MM.1S (cell line): Measurements from ENCODE around the gene UBE2M.

Source experiments
- CTCF ChIP-seq: fragments of 300-600 bp; sonication (generic); IDR thresholded peaks from 2 replicates; pipeline ENCODE4 v1.5.1; 2016; ENCODE audit warnings: antibody characterized with exemption, low read length, mixed read lengths
- EZH2 ChIP-seq: fragments of 300-600 bp; sonication (generic); optimal IDR thresholded peaks from 2 replicates; pipeline ENCODE3; 2017; ENCODE audit warnings: low read depth, mild to moderate bottlenecking, antibody characterized with exemption, low read length, mixed read lengths
- EZH2phosphoT487 ChIP-seq: fragments of 300-600 bp; sonication (generic); IDR thresholded peaks from 2 replicates; pipeline ENCODE4 v1.6.1; 2018; ENCODE audit warnings: antibody characterized with exemption, low read length

GRCh38 chr19:58558066-58558622 lies at the start of gene UBE2M:
- TF ChIP-seq CTCF: no peak
- no peak for TF ChIP-seq EZH2phosphoT487
- no peak for TF ChIP-seq EZH2
